ENCODE data around the gene TMEM208.

DNA sequence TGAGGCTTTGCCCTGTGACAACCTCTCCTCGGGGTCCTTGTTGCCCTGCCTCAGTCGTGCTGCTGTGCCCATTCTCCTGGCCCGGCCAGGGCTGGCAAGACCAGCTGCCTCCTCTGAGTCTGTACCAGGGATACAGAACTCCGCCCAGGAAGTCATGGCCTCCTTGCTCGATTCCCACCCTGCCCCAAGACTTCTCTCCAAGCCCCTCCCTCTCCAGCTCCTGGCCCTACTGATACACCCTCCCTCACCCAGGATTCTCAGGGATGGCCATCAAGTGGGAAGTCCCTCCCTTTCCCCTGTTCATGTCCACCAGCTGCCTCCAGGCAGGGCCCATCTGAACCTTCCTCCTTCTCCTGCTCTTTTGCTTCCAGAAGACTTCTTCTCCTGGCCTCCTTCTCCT, 11.2 kb upstream of the TMEM208 start:
- TF ChIP-seq, protein P1, sequence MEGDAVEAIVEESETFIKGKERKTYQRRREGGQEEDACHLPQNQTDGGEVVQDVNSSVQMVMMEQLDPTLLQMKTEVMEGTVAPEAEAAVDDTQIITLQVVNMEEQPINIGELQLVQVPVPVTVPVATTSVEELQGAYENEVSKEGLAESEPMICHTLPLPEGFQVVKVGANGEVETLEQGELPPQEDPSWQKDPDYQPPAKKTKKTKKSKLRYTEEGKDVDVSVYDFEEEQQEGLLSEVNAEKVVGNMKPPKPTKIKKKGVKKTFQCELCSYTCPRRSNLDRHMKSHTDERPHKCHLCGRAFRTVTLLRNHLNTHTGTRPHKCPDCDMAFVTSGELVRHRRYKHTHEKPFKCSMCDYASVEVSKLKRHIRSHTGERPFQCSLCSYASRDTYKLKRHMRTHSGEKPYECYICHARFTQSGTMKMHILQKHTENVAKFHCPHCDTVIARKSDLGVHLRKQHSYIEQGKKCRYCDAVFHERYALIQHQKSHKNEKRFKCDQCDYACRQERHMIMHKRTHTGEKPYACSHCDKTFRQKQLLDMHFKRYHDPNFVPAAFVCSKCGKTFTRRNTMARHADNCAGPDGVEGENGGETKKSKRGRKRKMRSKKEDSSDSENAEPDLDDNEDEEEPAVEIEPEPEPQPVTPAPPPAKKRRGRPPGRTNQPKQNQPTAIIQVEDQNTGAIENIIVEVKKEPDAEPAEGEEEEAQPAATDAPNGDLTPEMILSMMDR (IDR thresholded peaks at IDR 0.05) = no peak
- TF ChIP-seq POLR2A (IDR thresholded peaks at IDR 0.05) = no peak

Data from adrenal gland (tissue), 5 donors.